ENCODE results near the gene PNPO. TPM values are rescaled to one million over a fixed set of nuclear protein-coding genes. Genes with fewer than 3 reads are reported as not detected.

PNPO gene
- total RNA-seq, 2 donors from 2014 or later: 38.3 to 40.0 TPM

DNA sequence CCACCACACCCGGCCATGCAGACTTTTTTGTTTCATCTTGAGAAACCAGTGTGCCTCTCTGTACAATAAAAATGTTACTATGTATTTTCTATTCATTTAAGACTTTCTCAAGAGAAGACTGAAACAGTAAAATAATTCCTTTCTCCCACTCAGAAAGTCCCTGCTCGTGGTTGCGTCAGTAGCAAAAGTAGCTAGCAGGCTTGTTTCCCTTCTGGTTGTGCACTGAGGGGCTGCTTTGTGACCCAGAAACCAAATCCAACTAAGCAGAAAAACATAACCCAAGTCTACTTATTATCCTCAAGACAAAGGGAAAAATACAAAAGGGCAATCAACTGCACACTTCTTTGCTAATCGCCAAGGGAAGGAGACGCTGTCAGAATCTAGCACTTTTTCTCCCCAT lies 3.4 kb upstream of the PNPO start:
- peaks cover 6% of the 10 kb centered on the region in 2 donors for H3K9me3 Mint-ChIP-seq
- H3K27ac Mint-ChIP-seq: peak overlapping the region in 1 of 2 donors; percentile 7
- DNase-seq (ENCODE audit: low spot score in 2 of 2) (no peak), ATAC-seq (no peak)
- H3K36me3 Mint-ChIP-seq: peaks cover 15 to 23% of the 10 kb centered on the region in 2 donors

DNA sequence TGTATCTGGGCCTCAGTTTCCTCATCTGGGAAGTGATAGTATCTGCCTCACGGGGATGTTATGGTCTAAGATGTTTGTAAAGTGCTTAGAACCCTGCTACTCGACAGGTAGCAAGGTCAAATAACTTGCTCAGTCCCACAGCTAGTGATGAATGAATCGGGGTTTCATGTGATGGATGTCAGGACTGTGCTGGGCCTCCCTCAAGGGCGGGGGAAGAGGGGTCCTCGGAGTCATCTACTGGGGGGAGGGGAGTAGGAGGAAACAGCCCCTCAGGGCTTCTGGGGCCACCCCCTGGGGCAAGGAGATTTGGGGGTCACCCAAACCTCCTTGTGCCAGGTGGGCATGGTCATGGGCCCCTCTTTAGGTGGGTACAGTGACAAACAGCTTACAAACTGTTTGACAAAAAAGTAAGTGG lies 732 bp downstream of the PNPO start:
- DNase-seq (ENCODE audit: low spot score in 2 of 2) (no peak), ATAC-seq (no peak)
- Mint-ChIP-seq H3K36me3 (peaks cover 26 to 33% of the 10 kb centered on the region in 2 donors), H3K9me3 (peaks cover 6% of the 10 kb centered on the region in 2 donors), H3K27ac (peak overlapping the region; percentile 93 to 96)

DNA sequence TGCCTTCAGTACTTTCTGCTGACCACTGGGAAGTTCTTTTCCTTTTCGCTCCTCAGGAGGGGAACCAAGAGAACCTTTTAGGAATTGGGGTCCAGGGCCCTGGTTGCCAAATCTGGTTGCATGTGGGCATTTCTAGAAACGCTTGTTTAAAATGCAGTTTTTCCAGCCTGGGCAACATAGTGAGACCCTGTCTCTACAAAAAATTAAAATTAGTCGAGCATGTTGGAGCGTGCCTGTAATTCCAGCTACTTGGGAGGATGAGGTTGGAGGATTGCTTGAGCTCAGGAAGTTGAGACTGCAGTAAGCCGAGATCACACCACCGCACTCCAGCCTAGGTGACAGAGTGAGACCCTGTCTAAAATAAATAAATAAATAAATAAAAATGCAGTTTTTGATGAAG lies 1.2 kb downstream of the PNPO start:
- H3K27ac Mint-ChIP-seq: peak overlapping the region; percentile 93 to 96
- H3K36me3 Mint-ChIP-seq: peaks cover 26 to 33% of the 10 kb centered on the region in 2 donors
- DNase-seq (ENCODE audit: low spot score in 2 of 2): no peak
- peaks cover 6% of the 10 kb centered on the region in 2 donors for H3K9me3 Mint-ChIP-seq
- ATAC-seq: no peak

DNA sequence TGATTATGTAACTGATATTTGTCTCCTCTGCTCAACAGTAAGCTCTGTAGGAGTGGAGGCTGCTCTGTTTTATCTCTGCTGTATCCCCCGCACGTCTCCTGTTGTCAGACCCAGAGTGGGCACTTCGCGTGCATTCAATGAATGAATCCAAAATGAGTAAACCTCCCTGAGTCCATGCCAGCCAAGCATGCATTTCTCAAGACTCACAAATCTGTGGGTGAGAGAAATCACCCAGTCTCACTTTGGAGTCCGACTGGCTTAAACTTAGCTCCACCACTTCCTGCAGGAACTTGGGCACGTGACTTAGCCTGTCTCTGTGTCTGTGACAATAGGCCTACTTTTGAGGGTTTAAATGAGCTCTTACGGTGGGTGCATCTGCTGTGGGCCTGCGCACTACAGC lies 3.7 kb downstream of the PNPO start:
- Mint-ChIP-seq H3K9me3 (peaks cover 6% of the 10 kb centered on the region in 2 donors), H3K36me3 (peaks cover 30 to 31% of the 10 kb centered on the region in 2 donors), H3K27ac (peak overlapping the region; percentile 23 to 71)
- DNase-seq (ENCODE audit: low spot score in 2 of 2): no peak
- ATAC-seq: no peak

GRCh38 chr17:47945529-47946508 lies 4.4 kb downstream of the PNPO start:
- peak overlapping the region; percentile 31 to 71 for H3K27ac Mint-ChIP-seq
- H3K9me3 Mint-ChIP-seq: peaks cover 4 to 6% of the 10 kb centered on the region in 2 donors
- no peak for ATAC-seq
- peaks cover 25 to 29% of the 10 kb centered on the region in 2 donors for H3K36me3 Mint-ChIP-seq
- no peak for DNase-seq (ENCODE audit: low spot score in 2 of 2)

GRCh38 chr17:47946516-47946915 lies 5.1 kb downstream of the PNPO start:
- no peak for DNase-seq (ENCODE audit: low spot score in 2 of 2)
- H3K9me3 Mint-ChIP-seq: no peaks in the 10 kb centered on the region
- ATAC-seq: no peak
- H3K27ac Mint-ChIP-seq: peak overlapping the region in 1 of 2 donors; percentile 71
- H3K36me3 Mint-ChIP-seq: peaks cover 18 to 22% of the 10 kb centered on the region in 2 donors

DNA sequence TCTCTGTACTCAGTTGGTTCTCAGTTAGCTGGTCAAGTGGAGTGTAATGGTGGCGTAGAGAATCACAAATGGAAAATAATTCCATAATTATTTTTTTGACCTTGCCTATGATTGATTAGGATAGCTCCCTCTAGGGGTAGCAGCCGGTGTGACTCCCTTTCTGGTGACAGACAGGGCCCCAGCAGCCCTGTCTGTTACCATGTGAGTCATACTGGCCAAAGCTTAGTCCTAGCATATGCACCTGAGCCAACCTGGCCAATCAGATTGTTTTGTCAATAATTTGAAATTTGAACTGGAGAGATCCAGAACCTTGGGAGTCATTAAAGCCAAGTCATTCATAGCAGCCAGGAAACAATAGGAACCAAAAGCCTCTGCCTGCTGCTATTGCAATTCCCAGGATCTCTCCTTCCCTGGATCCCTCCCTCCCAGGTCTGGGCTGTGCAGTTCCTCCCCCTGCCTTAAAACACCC lies 5.6 kb downstream of the PNPO start:
- Mint-ChIP-seq H3K27ac (peak overlapping the region in 1 of 2 donors; percentile 71), H3K36me3 (peaks cover 13 to 18% of the 10 kb centered on the region in 2 donors), H3K9me3 (no peaks in the 10 kb centered on the region)
- peak; percentile 89 for ATAC-seq
- DNase-seq (ENCODE audit: low spot score in 2 of 2): peak; percentile 72 to 79

- Mint-ChIP-seq H3K27ac (peak overlapping the region in 1 of 2 donors; percentile 14), H3K36me3 (peaks cover 10 to 14% of the 10 kb centered on the region in 2 donors), H3K9me3 (no peaks in the 10 kb centered on the region)
- ATAC-seq (peak in 1 of 2 donors; percentile 30), DNase-seq (ENCODE audit: low spot score in 2 of 2) (no peak)
Observed at GRCh38 chr17:47948706-47949196, 7.4 kb downstream of the PNPO start.

- Mint-ChIP-seq H3K9me3 (no peaks in the 10 kb centered on the region), H3K36me3 (peaks cover 10 to 14% of the 10 kb centered on the region in 2 donors), H3K27ac (peak overlapping the region in 1 of 2 donors; percentile 14)
- ATAC-seq (peak; percentile 73 to 79), DNase-seq (ENCODE audit: low spot score in 2 of 2) (peak; percentile 79 to 91)
Observed at GRCh38 chr17:47949197-47949759, 7.9 kb downstream of the PNPO start.

DNA sequence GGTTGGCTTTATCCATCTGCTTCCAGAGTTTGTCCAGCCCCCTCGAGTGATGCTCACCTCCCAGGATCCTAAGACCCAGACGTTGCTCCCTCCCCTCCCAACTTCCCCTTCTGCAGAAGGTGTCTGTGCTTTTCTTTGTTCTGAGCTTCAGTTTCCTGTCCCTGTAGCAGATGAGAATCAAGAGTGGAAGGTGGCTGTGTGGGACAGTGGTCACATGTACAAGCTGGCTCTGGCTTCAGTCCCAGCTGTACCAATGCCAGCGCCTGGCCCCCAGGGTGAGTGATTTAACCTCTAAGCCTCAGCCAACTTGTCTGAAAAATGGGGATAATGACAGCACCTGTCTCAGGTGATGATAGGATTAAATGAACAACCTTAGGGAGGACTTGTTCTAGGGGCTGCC lies 8.6 kb downstream of the PNPO start:
- ATAC-seq: peak in 1 of 2 donors; percentile 10
- peaks cover 7 to 11% of the 10 kb centered on the region in 2 donors for H3K36me3 Mint-ChIP-seq
- H3K27ac Mint-ChIP-seq: peak overlapping the region in 1 of 2 donors; percentile 14

GRCh38 chr17:47950448-47950847 lies 9.1 kb downstream of the PNPO start:
- peak overlapping the region in 1 of 2 donors; percentile 14 for H3K27ac Mint-ChIP-seq
- peaks cover 2 to 6% of the 10 kb centered on the region in 2 donors for H3K36me3 Mint-ChIP-seq
- ATAC-seq: no peak
- no peaks in the 10 kb centered on the region for H3K9me3 Mint-ChIP-seq
- no peak for DNase-seq (ENCODE audit: low spot score in 2 of 2)

More for the DNA sequence above, 8.6 kb downstream of the PNPO start:
- DNase-seq (ENCODE audit: low spot score in 2 of 2): peak in 1 of 2 donors; percentile 12
- no peaks in the 10 kb centered on the region for H3K9me3 Mint-ChIP-seq

DNA sequence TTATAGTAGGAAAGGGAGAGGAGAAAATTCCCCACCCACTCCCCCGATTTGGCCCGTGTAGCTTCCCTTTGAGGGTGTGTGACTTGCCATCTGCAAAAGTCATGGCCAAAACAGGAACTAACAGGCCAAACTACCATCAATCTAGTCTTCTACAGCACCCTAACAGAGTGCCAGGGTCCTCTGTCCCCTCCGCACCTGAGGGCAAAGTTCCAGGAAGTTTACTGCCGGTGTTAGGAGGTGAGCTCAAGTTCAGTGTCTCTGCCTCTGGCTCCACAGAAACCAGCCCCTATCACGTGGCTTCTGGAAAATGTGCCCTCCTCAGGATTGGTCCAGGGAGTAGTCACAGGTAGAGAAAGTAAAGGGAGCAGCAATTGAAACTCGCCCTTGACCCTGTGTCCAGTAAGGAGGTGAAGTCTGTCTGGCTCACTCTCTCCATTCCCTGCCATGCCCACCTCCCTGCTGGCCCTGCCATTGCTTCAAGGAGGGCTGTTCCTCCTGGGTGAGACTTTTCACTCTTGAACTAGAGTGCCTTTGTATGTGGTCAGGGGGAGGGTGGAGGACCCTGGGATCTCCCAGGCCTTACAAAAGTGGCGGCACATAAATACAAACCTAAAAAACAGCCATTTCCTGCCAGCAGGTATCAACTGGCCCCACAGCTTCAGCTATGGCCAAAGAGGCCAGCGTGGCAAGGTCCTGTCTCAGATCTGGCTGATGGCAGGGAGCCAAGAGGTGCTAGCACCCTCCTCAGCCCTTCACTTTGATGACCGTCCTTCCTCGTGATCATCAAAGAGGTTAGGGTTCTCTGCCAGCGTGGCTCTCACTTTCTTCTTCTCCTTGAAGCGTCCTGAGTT lies 11.0 kb downstream of the PNPO start:
- no peak for DNase-seq (ENCODE audit: low spot score in 2 of 2)
- H3K27ac Mint-ChIP-seq: peak overlapping the region in 1 of 2 donors; percentile 68
- H3K9me3 Mint-ChIP-seq: no peaks in the 10 kb centered on the region
- no peak for ATAC-seq
- H3K36me3 Mint-ChIP-seq: peaks cover 0 to 4% of the 10 kb centered on the region in 2 donors

DNA sequence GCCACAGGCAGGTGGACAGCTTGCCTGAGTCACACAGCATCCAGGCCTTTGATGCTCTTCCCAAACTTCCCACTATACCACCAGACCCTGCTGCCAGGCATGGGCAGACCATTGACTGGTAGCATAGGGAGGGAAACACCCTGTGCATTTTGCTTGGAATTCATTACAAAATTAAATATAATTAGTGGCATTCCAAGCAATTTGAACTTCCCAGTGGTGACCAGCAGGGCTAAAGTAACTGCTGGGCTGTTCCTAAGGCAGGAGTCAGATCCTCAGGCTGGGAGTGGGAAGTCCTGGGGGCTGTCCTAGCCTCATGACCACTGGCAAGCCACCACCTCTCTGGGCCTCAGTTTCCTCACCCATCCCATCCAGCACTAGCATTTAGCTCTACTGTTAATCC lies 12.5 kb downstream of the PNPO start:
- DNase-seq (ENCODE audit: low spot score in 2 of 2) (no peak), ATAC-seq (no peak)
- H3K9me3 Mint-ChIP-seq: no peaks in the 10 kb centered on the region
- H3K27ac Mint-ChIP-seq: no peak overlapping the region
- H3K36me3 Mint-ChIP-seq: peaks cover 0 to 3% of the 10 kb centered on the region in 2 donors

DNA sequence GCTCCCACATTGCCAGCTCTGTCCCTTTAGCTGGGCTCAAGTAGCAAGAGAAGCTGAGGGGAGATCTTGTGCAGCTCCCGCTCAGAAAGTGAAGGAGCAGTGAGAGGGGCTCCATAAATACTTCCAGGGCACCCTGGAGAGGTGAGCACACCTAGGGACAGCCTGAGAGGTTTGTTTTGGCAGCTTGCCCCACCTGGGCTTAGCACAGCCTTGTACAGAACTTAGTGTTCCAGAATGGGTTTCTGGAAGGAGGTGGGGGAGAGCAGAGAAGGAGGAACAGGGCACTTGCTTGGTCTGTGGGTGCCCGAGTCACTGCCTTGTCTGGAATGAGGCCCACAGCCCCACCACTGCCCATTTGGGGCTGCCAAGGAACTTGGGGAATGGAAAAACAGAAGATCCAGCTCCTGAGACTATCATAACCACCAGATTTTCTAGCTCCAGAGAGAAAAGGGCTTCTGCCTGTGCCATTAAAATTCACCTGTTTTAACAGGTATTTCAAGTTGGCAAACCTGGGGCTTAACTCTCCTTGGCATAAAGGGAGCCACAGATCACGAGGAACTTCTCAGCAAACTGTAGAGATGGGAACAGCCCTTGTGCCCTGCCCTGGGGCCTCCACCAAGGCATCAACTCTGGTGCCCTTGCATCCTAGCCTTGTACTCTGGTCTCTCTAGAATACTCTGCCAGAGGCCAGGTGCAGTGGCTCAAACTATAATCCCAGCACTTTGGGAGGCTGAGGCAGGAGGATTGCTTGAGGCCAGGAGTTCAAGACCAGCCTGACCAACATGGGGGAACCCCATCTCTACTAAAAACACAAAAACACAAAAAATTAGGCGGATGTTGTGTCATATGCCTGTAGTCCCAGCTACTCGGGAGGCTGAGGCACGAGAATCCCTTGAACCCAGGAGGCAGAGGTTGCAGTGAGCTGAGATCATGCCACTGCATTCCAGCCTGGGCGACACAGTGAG lies 14.4 kb downstream of the PNPO start:
- no peak overlapping the region for H3K27ac Mint-ChIP-seq
- DNase-seq (ENCODE audit: low spot score in 2 of 2) (no peak), ATAC-seq (no peak)
- H3K9me3 Mint-ChIP-seq: no peaks in the 10 kb centered on the region
- no peaks in the 10 kb centered on the region for H3K36me3 Mint-ChIP-seq

Data from activated naive CD4-positive, alpha-beta T cell treated with anti-CD3 and anti-CD28 coated beads, Interleukin-2, amount 50 U/mL, for 72 hours (primary cell).